HCT116 (cell line): ENCODE data around the gene MRPL37. TPM values are rescaled to one million over a fixed set of nuclear protein-coding genes. Genes with fewer than 3 reads are reported as not detected.

Experiments used
- ATAC-seq: fragments of 200-7000 bp; cut with Tn5 transposase; 2 replicates; pipeline ENCODE4 v1.9.1; 2020; ENCODE audit warnings: mild to moderate bottlenecking, moderate library complexity
- BruUV-seq: library from RNA; stranded (reverse); fragments of 400-500 nt; replicated peaks from 2 replicates; lab custom pipeline; 2021; lab: Mats Ljungman, UMichigan
- CTCF ChIA-PET: fragments of 300-600 bp; sonication (Branson Sonifier 250); formaldehyde crosslinking; loops from one replicate; lab custom pipeline; 2021; ENCODE audit warnings: antibody characterized with exemption; lab: Charles Lee
- POLR2A ChIA-PET: fragments of 300-600, 350-600 bp; sonication (Branson Sonifier 250); formaldehyde crosslinking; loops from one replicate; lab custom pipeline; 2021; ENCODE audit warnings: antibody characterized with exemption; lab: Charles Lee
- RAD21 ChIA-PET, 2 experiments: fragments of 300-600 bp; sonication (Branson Sonifier 250); formaldehyde crosslinking; loops; one replicate each; lab custom pipeline; 2023; ENCODE audit warnings: low total read pairs in 2 of 2; ENCODE audit not compliant: uncharacterized antibody in 2 of 2, unreplicated experiment in 2 of 2, low non-redundant PET in 1 of 2; lab: Charles Lee
- DNase-seq: peaks from one replicate; pipeline ENCODE4 v3.0.0-alpha.2; 2010; ENCODE audit warnings: low read depth, low spot score
- H2AFZ ChIP-seq: fragments of 200-600 bp; shearing (Covaris generic), sonication (generic); 2 replicates; pipeline ENCODE4 v1.6.1; 2017; ENCODE audit warnings: low read depth, mixed run types, mixed read lengths, antibody characterized with exemption, low read length; ENCODE audit not compliant: poor library complexity, severe bottlenecking
- H3K27ac ChIP-seq: 2 replicates; pipeline ENCODE4 v1.5.1; 2012; ENCODE audit warnings: low read depth, low read length
- H3K27me3 ChIP-seq: fragments of 200-600 bp; sonication (generic); 2 replicates; pipeline ENCODE4 v1.6.1; 2016; ENCODE audit warnings: mixed run types, low read length, mixed read lengths; ENCODE audit not compliant: insufficient read depth
- H3K36me3 ChIP-seq, 2 experiments: fragments of 200-500 bp in 1 of 2; fragments of 200-600 bp in 1 of 2; sonication (Bioruptor generic) in 1 of 2; sonication (generic) in 1 of 2; 2 replicates each; pipeline versions ENCODE4 v1.5.1 to v1.6.1; 2014 to 2016; ENCODE audit warnings: low read length in 2 of 2, inconsistent platforms in 1 of 2, mixed read lengths in 1 of 2, mixed run types in 1 of 2; ENCODE audit not compliant: insufficient read depth in 2 of 2, control insufficient read depth in 1 of 2
- H3K4me1 ChIP-seq, 2 experiments: fragments of 200-600 bp in 1 of 2; sonication (generic) in 1 of 2; 2 replicates each; pipeline versions ENCODE4 v1.5.1 to v1.6.1; 2012 to 2017; ENCODE audit warnings: low read length in 2 of 2, inconsistent platforms in 1 of 2, mild to moderate bottlenecking in 1 of 2, mixed read lengths in 1 of 2, mixed run types in 1 of 2, moderate library complexity in 1 of 2; ENCODE audit not compliant: insufficient read depth in 2 of 2, control insufficient read depth in 1 of 2
- H3K4me2 ChIP-seq: fragments of 200-600 bp; sonication (generic); 2 replicates; pipeline ENCODE4 v1.6.1; 2017; ENCODE audit warnings: mixed run types, low read length, mixed read lengths
- H3K4me3 ChIP-seq, 2 experiments: fragments of 200-600 bp in 1 of 2; sonication (generic) in 1 of 2; replicated peaks in 1 of 2; 2 replicates each; pipeline ENCODE4 v1.5.1; 2011 to 2016; ENCODE audit warnings: low read length in 2 of 2, control low read depth in 1 of 2, low read depth in 1 of 2, mild to moderate bottlenecking in 1 of 2, mixed read lengths in 1 of 2, mixed run types in 1 of 2
- H3K79me2 ChIP-seq: fragments of 200-600 bp; sonication (generic); 2 replicates; pipeline ENCODE4 v1.6.1; 2017; ENCODE audit warnings: mild to moderate bottlenecking, mixed run types, low read length, moderate library complexity, mixed read lengths; ENCODE audit not compliant: insufficient read depth
- H3K9ac ChIP-seq: fragments of 200-600 bp; sonication (generic); 2 replicates; pipeline ENCODE4 v1.6.1; 2016; ENCODE audit warnings: low read length, mixed read lengths
- H3K9me2 ChIP-seq: fragments of 200-600 bp; sonication (generic), shearing (Covaris generic); 2 replicates; pipeline ENCODE4 v1.6.1; 2017; ENCODE audit warnings: mixed run types, mild to moderate bottlenecking, moderate library complexity; ENCODE audit not compliant: insufficient read depth
- H3K9me3 ChIP-seq, 2 experiments: fragments of 200-500 bp in 1 of 2; fragments of 200-600 bp in 1 of 2; sonication (Bioruptor generic) in 1 of 2; sonication (generic) in 1 of 2; 2 replicates each; pipeline ENCODE4 v1.6.1; 2014 to 2017; ENCODE audit warnings: low read length in 2 of 2, mixed read lengths in 2 of 2, inconsistent platforms in 1 of 2, low read depth in 1 of 2, mild to moderate bottlenecking in 1 of 2, mixed run types in 1 of 2, moderate library complexity in 1 of 2; ENCODE audit not compliant: control insufficient read depth in 1 of 2, insufficient read depth in 1 of 2
- H4K20me1 ChIP-seq: fragments of 200-600 bp; sonication (generic), shearing (Covaris generic); 2 replicates; pipeline ENCODE4 v1.6.1; 2017; ENCODE audit warnings: mixed run types, mild to moderate bottlenecking, moderate library complexity; ENCODE audit not compliant: insufficient read depth
- CBX3 ChIP-seq: IDR thresholded peaks from 2 replicates; pipeline ENCODE4 v1.6.1; 2012; ENCODE audit warnings: low read depth
- CTCF ChIP-seq, 3 experiments: fragments of 200-600 bp in 1 of 3; sonication (generic) in 1 of 3; IDR thresholded peaks in 2 of 3; conservative IDR thresholded peaks in 1 of 3; 2 replicates each; pipeline ENCODE4 v1.5.1; 2012 to 2017; ENCODE audit warnings: low read depth in 2 of 3, low read length in 2 of 3, antibody characterized with exemption in 1 of 3, borderline replicate concordance in 1 of 3, control low read depth in 1 of 3, mild to moderate bottlenecking in 1 of 3, mixed read lengths in 1 of 3, mixed run types in 1 of 3, moderate library complexity in 1 of 3; ENCODE audit not compliant: insufficient read depth in 1 of 3
- EGR1 ChIP-seq: IDR thresholded peaks from 2 replicates; pipeline ENCODE4 v1.6.1; 2012; ENCODE audit warnings: low read depth
- EZH2 ChIP-seq: fragments of 200-600 bp; sonication (generic); IDR thresholded peaks from 2 replicates; pipeline ENCODE4 v1.6.1; 2017; ENCODE audit warnings: antibody characterized with exemption, mixed run types
- EZH2phosphoT487 ChIP-seq: fragments of 200-600 bp; IDR thresholded peaks from 2 replicates; pipeline ENCODE4 v1.6.1; 2018; ENCODE audit warnings: antibody characterized with exemption, borderline replicate concordance
- FOSL1 ChIP-seq: IDR thresholded peaks from 2 replicates; pipeline ENCODE4 v1.6.1; 2012; ENCODE audit warnings: low read depth
- POLR2A ChIP-seq: IDR thresholded peaks from 2 replicates; pipeline ENCODE4 v1.7.0; 2011; ENCODE audit warnings: borderline replicate concordance; ENCODE audit not compliant: insufficient read depth, insufficient read length; ENCODE audit errors: extremely low read depth
- REST ChIP-seq: IDR thresholded peaks from 2 replicates; pipeline ENCODE4 v1.6.1; 2012; ENCODE audit warnings: low read depth
- TCF7L2 ChIP-seq: IDR thresholded peaks from 2 replicates; pipeline ENCODE4 v1.7.0; 2011; ENCODE audit warnings: borderline replicate concordance, inconsistent platforms; ENCODE audit not compliant: insufficient read depth, insufficient read length; ENCODE audit errors: extremely low read depth
- ZNF274 ChIP-seq: fragments of 200-500 bp; sonication (Bioruptor generic); IDR thresholded peaks from 2 replicates; pipeline ENCODE4 v1.6.1; 2014; ENCODE audit warnings: mild to moderate bottlenecking, low read depth, low read length, inconsistent platforms
- intact Hi-C: fragments of 100-400 bp; cut with micrococcal nuclease; formaldehyde crosslinking; loops from 2 replicates; pipeline ENCODE4 v1.10.0; 2022
- total RNA-seq: library from RNA; stranded (reverse); gene quantifications from one replicate; pipeline ENCODE4 v1.2.1, GENCODE V29; 2021; ENCODE audit not compliant: unreplicated experiment

MRPL37 gene
- total RNA-seq, 1 experiment from 2014 or later, result 132 TPM

DNA sequence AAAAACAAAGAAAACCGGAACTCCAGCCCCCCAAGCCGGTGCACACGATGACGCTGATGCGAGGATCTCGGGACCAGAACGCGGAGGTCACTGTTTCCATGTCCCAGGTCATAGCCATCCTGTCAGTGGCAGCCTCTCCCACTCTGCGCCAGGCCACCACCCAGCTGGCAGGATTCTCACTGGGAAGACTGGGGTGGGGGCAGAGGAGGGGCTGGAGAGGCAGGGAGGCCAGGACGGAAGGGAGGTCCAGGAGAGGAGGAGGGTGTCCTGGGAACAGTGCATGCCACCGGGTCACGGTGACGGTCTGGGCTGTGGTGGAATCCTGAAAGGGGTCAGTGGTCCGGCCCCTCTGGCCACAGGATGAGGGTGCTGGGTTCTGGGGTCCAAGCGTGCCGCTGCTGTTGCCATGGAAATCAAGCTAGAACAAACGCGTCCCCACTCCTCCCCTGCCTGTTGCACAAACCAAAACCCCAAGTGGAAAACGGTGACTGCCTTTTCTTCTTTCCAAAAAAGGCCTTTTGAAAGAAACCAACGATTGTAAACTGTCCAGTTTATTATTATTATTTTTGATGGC is 26.1 kb downstream of the MRPL37 start:
- DNase-seq, result no peak
- no peaks in the 10 kb centered on the region for H3K9me2 ChIP-seq
- no peak for TF ChIP-seq CTCF (IDR thresholded peaks at IDR 0.05 in 2 of 3, conservative IDR thresholded peaks at IDR 0.05 in 1 of 3; ENCODE audit: borderline replicate concordance in 1 of 3, insufficient read depth in 1 of 3, low read depth in 2 of 3, low read length in 2 of 3)
- no peak for TF ChIP-seq FOSL1
- no peak for TF ChIP-seq EZH2phosphoT487
- no peak for TF ChIP-seq REST
- TF ChIP-seq CBX3, result no peak
- TF ChIP-seq EGR1, result no peak
- no peak for TF ChIP-seq POLR2A
- no peak for TF ChIP-seq ZNF274
- TF ChIP-seq EZH2, result no peak
- TF ChIP-seq TCF7L2, result no peak
- TF ChIP-seq, all 23 proteins: peak for 0
- H3K27me3 ChIP-seq, result no peaks in the 10 kb centered on the region
- no peaks in the 10 kb centered on the region for H3K9me3 ChIP-seq
- CTCF ChIA-PET, result no interaction called here
- H3K4me3 ChIP-seq, result no peak overlapping the region
- intact Hi-C loops, result no loop called here
- H3K9ac ChIP-seq, result no peak overlapping the region
- POLR2A ChIA-PET, result no interaction called here
- no peak overlapping the region for H2AFZ ChIP-seq
- ATAC-seq, result no peak
- H3K27ac ChIP-seq, result no peak overlapping the region
- H3K36me3 ChIP-seq, result no peaks in the 10 kb centered on the region
- BruUV-seq, result no TSS peak
- no peaks in the 10 kb centered on the region for H4K20me1 ChIP-seq
- RAD21 ChIA-PET, result no interaction called here
- H3K79me2 ChIP-seq, result no peaks in the 10 kb centered on the region
- peaks cover 23 to 37% of the 10 kb centered on the region in 2 experiments for H3K4me1 ChIP-seq
- no peak overlapping the region for H3K4me2 ChIP-seq
